Glomerular visceral epithelial cell (primary cell): ENCODE results near the gene TENM3.

Experiments
- DNase-seq: peaks from one replicate; pipeline ENCODE4 v3.0.0-alpha.2; 2016; ENCODE audit errors: extremely low spot score

Gene TENM3

DNA sequence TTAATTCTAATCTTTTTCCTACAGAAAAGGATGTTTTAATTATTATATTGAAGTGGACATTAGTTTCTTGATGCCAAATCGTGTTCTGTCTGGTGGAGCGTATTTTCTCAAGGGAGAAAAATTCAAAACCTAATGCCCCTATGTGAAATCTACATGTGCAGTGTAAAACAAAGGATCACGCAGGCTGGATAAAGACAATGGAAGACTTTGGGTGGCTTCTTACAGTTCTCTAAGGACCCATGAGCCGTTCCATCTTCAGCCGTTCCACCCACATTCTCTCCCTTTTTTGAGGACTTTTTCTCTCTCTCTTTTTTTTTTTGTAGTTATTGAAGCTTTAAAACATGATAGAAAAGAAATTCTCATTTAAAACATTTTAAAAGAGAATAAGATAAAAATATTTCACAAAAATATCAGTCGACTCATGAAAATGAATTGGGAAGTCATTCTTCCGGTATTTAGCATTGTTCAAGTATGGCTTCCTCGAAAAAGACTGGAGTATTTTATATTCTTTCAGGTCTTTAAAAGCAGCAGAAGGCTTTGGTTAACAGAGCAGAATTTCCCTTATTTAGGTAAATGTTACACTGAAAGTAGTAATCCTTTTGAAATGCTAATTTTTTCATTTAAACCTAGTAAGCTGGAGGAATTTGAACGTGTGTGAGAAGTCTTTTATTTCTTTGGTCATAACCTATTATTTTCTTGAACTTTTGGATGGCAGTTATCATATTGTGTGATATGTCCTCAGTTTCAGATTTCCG is 11.0 kb downstream of the TENM3 start:
- DNase-seq: no peak

DNA sequence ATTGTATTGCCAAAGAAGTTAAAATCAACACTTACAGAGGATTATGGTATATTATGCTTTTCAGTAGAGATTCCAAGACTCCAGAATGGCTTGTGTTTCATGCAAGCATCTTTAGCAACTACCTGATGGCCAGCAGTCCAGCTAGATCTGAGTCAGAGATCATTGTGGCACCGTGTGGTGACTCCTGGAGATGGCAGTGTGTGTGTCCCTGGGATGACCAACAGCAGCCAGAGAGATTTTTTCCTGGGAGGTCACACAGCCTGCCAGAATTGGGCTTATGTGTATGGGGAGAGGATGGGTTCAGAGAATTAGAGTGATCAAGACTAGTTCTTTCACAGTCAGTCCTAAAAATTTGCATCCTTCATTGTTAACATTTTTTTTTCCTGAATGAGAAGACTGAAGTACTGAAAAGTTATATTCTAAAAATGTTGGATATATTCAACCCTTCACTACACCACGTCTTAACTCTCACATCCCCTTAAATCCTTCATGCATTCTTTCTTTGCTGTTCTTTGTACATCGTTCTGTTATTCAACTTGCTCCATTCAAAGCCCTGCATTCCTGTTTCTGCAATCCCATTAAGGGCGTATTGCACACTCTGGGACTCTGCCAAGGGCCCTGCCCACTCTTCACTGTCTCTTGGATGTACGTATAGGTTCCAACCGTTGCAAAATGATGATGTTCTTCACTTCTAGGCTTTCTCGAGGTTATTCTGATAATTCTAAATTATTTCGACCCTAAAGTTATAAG is 12.4 kb downstream of the TENM3 start:
- DNase-seq: no peak

DNA sequence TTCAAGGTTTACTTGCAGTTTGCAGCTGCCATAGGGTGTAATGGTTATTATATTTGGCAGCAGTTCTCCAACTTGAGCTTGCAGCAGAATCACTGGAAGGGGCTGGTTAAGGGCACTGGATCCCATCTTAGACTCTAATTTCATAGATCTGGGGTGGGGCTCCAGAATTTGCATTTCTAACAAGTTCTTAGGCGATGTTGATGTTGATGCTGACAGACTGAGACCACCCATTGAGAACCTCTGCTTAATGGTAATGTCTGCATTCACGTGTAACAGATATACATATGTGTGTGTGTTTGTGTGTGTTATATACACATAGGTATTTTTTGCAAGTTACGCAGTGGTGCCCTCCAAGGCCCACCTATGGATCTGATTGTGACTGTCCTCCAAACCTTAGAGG is 13.8 kb downstream of the TENM3 start:
- no peak for DNase-seq

DNA sequence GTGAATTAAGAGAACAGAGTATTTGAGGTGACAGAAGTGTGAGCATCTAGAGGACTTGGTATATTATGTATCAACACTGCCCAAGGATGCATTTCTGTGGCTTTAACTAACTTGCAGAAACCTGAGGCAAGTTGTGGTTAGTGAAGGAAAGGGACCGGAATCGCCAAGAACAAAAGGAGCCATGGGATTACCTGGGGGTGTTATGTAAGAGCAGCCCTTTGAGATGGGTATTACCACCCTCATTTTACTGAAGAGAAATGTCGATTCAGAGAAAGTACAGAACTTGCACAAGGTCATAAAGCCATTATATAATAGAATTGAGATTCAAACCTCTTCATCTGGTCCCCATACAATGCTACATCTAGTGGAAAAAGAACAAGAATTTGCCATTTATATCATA is 14.3 kb downstream of the TENM3 start:
- DNase-seq: no peak

DNA sequence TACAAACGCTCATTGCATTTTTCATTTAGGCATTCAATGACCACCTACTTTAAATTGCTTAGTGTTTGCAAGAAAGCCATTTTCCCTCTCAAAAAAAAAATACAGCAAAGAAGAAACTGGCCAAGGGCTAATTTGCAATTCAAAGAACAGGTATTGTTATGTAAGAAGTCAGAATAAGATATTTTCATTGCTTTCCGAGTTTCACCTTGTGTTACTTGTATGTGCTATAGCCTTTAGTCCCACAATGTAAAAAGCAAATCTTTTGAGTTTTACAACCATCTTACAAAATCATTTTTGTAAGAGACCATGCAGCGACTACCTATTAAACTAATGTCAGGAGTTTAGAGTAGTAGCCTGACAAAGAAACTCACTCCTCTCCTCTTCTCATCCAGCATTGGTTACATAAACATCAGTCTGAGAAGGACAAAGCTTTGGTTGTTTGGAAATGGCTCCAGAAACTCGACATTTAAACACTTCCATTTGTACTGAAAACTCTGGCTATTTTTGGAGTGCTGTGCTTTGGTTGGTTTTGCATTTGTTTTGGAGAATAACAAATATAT is 15.3 kb downstream of the TENM3 start:
- DNase-seq: no peak

DNA sequence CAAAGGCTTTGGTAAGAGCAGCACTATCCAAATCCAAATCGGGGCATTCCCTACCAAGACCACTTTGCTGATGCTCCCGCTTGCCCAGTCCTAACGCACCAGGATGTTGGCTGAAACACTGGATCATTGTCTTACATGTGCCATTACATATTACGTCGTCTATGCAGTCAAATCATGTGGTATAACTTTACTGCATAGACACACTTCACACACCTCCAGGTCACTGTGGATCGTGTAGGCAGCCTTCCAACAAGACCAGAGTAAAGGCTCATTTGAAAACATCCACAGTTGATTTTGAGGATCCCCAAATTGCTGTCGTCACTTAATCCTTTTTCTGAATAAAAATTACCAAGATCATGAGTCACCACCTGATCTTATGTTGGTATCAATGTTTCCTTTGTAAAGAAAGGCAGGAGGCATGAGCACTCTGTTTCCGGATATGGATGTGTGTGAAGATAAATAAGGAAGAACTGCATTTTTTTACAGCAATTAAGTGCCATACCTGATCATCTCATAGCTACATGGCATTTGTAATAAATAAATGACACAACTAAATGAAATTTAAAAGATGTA is 18.5 kb downstream of the TENM3 start:
- DNase-seq: no peak

DNA sequence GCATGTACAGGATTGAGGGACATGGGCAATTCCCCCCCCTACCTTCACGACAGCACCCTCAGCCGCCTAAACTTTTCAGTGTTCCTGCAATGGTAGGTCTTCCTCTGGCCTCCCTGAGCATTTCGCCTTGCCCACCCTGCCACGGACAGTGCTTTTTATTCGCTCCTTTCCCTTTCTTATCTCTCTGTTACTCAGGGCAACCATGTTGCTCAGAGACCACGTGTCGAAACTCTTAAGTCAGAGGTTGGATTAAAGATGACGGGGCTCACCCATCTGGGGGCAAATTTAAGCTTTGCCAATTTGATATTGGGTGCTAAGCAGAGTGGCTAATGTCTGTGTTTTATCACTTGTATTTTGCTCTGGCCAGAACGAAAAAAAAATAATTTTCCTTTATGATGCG is 20.4 kb downstream of the TENM3 start:
- DNase-seq: no peak

DNA sequence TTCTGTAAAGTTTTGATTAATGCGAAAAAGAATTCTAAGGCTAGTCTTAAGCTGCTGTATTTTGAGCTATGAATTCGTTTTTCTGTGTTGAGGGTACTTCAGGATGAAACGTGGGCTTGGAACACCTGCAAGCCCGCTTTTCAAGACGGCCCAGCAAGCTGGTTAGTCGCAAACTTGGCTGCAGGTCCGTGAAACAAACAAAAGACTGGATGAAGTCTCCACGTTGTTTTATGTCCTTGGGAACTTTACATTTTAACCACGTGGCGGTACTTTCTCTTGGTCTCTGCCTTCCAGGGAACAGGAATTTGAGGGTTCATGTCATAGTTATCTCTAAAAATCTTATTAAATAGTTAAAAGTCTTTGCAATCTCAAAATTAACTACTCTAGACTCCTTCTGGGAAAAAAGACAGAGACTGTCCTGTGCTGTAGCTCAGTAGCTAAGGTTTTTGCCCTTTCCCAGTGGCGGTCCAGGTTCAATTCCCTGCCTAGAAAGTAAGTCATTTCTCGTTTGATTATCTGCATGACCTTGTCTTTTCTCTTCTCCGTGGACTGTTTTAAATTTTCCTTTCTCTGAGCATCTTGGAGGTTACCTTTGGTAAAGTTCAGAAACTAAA is 21.0 kb downstream of the TENM3 start:
- DNase-seq: no peak

DNA sequence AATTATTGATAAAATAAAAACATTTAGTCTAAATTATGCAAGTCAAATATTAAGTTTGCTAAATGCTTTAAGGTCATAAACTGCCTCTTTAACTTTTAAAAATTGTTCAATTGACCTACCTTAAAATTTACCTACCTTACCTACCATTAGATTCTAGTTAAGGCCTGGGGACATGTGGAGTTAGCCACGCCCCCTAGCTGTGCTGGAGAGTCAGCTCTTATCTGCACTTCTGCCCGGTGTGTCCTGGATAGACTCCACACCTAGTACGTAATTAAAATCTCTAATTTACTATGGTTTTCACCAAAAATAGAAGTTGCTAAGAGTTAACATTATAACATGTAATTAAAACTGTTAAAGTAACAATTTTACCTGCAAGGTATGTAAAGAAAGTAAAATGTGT is 22.7 kb downstream of the TENM3 start:
- no peak for DNase-seq

DNA sequence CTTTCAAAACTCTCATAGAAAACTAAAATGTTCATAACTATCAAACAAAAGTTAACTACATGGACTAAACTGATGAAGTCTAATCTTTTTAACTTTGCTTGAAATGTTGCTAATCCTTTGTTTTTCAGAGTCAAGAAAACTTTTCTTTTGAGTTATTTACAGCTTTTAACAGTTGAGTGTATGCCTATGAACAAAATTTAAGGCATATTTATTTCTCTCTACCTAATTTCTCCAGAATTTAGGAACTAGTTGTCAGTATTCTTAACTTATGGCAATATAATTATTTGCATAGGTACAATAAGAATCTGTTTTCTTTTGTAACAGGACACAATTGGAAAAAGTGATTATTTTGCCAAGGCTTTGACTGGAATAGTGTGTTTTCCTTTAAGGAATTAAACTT is 23.8 kb downstream of the TENM3 start:
- DNase-seq: no peak

DNA sequence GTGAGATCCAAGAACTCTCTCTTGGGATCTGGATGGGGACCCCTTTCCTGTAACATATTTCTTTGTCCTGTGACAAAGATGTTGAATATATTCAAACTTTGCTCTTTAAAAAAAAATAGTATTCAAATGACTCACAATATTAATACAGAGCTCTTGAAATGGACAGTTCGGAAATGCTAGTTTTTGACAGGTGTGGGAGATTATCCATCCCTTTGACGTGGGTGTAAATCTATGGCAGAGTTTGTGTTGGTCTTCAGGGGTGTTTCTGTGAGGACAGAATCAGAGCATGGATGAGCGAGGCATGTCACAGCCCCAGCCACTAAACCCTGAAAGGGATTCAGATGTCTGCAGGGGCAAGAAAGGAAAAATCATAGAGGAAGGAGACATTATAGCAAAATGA is 25.8 kb downstream of the TENM3 start:
- no peak for DNase-seq

DNA sequence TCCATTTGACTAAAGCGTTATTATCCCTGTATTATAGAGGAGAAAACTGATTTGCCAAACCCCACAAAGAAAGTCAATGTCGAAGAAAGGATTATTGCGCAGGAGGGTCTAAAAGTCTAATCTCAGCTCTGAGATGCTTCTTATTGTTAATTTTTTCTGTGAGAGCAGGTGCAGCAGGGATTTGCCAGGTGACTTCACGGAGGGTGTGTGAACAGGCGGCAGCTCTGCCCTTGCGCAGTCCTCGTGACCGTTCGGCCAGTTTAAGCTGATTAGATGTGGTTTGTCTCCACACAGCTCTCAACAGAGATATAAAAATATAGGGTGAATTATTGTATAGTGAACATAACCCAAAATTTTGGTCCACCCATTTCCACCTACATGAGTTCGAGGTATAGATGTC is 28.5 kb downstream of the TENM3 start:
- no peak for DNase-seq

DNA sequence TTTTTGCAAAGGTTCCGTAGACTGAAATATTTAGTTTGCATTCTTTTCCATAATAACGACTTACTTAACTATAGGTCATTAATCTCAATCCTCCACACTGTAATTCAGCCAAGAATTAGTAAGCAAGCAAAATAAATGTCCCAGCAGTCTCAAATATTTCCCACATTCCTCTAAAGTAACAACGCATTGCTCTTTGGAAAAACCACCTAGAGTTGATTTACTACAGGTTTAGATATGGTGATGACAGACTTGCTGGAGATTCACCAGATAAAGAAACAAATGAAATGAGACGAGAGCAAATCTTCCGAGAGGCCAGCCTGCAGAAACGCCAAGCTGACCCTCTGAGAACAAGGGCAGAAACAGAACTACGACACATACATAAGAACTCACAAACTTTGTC is 28.9 kb downstream of the TENM3 start:
- DNase-seq: no peak

DNA sequence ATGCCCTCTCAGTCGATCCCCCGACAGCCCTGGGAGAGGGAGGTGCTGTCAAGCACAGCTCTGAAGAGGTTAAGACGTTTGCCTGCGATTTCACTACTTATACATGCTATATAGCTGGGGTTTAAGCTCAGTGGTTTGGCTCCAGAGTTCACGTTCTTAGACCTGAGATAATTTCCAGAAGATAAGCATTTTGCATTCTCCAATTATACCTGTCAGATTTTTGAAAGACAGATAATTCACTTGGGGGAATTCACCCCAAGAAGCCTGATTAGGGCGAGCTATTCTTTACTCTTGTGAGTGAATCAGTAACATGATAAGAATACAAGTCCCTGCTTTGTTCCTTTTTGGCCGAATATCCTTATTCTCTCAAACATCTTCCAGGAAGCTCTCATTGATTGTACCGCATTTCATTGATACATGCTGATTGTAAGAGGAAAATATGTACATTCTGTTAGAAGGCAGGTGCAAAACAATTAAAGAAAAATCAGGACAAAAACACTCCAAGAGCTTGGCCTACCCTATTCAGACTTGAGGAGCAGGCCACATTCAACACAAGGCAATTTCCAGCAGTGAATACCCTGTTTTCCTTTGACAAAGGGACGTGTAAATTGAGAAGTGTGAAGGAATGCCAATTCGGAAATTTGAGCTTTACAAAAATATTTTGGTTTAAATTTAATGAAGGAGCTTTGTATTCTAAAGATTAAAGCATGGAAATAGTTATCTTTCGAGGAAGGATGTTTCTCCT is 30.2 kb downstream of the TENM3 start:
- no peak for DNase-seq

DNA sequence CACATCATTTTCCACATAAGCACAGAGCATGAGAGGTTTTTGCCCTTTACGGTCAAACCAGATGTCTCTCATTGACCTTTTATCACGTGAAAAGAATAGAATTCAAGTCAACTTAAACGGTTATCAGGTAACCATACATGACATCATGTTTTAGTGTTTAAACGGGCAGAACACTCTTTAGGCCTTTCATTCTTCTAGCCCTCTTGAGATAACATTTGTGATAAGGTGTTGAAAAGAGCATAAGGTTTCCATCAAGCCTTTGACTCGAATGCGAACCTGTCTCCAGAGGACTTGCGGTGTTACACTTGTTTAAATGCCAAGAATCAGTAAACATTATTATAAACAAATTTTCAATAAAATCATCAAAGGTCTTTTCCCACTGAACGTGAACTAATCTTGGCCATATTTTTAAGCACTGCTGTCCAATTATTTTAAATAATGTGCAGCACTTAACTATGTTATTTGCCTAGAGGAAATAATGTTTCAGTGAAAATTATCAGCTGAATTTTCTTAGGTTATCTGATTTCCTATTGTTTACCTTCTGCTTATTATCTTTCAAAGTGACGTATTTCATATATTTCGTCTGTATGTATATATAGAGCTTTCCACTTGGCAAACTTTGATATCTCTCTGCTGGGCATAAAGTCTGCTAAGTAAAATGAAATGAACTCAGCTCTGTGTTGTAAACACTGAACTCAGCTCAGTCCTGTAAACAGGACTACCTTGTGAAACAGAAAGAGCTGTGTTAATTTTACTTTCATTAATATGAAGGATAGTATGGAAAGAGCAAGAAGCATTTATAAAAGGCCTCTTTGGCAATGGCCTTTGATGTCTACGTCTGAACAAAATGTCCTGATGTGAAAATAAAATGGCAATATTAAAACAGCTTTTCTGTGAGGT is 33.3 kb downstream of the TENM3 start:
- no peak for DNase-seq

DNA sequence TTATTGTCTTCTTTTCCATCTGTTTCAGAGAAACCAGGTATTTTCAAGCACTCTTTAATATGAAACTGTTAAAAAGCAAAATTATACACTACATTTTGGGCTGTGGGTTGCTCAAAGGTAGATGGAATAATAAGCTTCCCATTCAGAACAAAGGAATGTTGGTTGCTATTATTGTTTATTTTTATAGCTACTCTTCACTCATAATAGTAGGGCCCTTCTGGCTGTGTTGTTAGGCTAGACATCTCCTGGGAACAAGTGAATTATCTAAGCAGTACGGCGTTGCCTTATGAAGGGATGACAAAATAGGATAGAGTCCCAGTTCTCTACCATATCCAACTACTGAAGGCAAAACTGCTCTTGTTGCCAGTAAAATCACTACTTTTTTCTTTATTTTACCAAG is 34.2 kb downstream of the TENM3 start:
- no peak for DNase-seq

DNA sequence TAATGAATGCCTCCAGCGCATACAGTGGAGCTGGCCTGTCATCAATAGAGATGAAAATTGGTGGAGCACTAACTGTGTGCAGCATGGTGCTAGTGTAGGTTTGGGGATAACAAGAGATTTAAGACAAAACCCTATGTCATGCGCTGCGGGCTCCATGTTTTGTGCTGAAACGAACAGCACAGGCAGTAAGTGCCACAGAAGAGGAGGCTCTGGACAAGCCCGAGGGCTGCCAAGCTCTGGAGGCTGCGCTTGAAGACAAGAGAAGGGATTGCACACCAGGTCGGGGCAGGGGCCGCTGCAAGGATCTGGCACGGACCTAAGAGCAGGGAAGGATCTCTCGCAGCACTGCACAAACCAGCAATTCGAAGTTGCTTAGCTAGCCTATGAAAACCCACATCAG is 35.5 kb downstream of the TENM3 start:
- DNase-seq: no peak

DNA sequence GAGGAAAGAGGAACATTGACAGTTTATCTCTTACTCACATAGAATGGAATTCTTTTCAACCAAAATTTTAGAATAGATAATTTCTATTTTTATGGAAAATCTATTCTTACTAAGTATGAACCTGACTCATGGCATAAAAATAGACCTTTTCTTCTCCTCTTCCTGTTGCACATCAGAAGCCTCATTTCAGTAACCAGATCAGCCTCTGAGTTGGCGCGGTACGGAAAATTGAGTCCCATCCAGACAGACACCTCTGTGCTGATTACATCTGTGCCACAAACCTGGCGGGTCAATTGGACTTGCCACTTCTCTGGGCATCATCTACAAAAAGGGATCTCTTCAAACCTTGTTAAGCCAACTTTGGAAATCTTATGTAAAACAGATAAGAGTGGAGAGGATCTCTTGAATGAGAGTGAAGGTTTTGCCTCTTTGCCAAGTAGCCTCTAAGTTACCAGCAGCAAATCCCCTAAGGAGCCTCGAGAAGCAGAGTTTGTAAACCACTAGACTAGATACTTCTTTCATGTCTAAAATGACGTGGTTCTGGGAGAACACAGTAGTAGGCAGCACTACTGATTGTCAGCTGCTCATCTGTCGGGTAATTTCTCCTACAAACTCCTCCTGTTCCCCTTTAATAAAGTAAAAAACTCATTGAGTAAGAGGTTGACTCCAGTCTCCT is 37.4 kb downstream of the TENM3 start:
- no peak for DNase-seq

DNA sequence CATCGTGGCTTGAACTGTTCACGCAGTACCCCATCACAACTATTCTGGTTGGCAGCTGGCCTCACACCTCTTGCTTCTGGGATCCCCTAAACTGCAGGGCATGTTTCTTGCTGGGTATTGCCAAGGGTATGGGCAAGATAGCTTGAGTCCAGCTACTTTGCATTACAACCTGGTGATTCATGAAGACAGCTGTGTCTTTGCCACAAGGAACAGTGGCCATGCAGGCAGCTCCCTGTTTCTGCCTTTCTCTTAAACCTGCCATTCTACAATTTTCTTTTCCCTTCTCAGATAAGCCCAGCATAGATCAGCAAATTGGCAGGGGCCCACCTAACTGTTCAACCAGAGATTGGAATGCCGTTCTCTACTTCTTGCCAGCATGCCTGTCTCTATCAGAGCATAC is 42.8 kb downstream of the TENM3 start:
- peak; percentile 63 for DNase-seq

DNA sequence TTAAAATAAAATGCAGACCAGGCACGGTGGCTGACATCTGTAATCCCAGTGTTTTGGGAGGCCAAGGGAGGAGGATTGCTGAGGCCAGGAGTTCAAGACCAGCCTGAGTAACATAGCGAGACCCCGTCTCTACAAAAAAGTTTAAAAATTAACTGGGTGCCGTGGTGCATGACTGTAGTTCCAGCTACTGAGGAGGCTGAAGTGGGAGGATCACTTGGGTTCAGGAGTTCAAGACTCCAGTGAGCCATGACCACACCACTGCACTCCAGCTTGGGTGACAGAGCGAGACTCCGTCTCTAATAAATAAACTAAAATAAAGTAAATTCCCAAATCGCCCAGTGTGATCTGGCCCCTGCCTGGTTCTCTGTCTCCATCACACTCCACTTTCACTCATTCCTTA is 43.7 kb downstream of the TENM3 start:
- DNase-seq: peak; percentile 36
